H9 (cell line): ENCODE data around the gene SLC12A2. TPM values are rescaled to one million over a fixed set of nuclear protein-coding genes. Genes with fewer than 3 reads are reported as not detected.

Experiments
- DNase-seq: peaks from one replicate; pipeline ENCODE4 v3.0.0-alpha.2; 2017
- H2AFZ ChIP-seq: one replicate; pipeline ENCODE4 v1.6.1; 2013; ENCODE audit warnings: mild to moderate bottlenecking, low read length, control low read depth, moderate library complexity
- H2AK5ac ChIP-seq: 2 replicates; pipeline ENCODE4 v1.6.1; 2013; ENCODE audit warnings: low read length, control low read depth, mixed read lengths; ENCODE audit not compliant: insufficient read length
- H2BK120ac ChIP-seq: one replicate; pipeline ENCODE4 v1.6.1; 2013; ENCODE audit warnings: low read depth, mild to moderate bottlenecking, low read length, control low read depth, inconsistent platforms; ENCODE audit not compliant: poor library complexity, severe bottlenecking
- H2BK12ac ChIP-seq: 2 replicates; pipeline ENCODE4 v1.6.1; 2013; ENCODE audit warnings: low read length, control low read depth, mixed read lengths, low read depth; ENCODE audit not compliant: insufficient read length
- H2BK15ac ChIP-seq: 2 replicates; pipeline ENCODE4 v1.6.1; 2013; ENCODE audit warnings: low read depth, low read length, control low read depth
- H2BK20ac ChIP-seq: one replicate; pipeline ENCODE4 v1.6.1; 2013; ENCODE audit warnings: low read depth, mild to moderate bottlenecking, low read length, control low read depth, inconsistent platforms; ENCODE audit not compliant: poor library complexity, severe bottlenecking
- H2BK5ac ChIP-seq: 2 replicates; pipeline ENCODE4 v1.6.1; 2013; ENCODE audit warnings: low read length, control low read depth, mixed read lengths; ENCODE audit not compliant: insufficient read length
- H3K14ac ChIP-seq: 2 replicates; pipeline ENCODE4 v1.6.1; 2013; ENCODE audit warnings: low read length, control low read depth; ENCODE audit not compliant: insufficient read depth
- H3K18ac ChIP-seq: 2 replicates; pipeline ENCODE4 v1.6.1; 2013; ENCODE audit warnings: low read depth, mild to moderate bottlenecking, mixed read lengths, low read length, control low read depth; ENCODE audit not compliant: insufficient read length
- H3K23ac ChIP-seq: 2 replicates; pipeline ENCODE4 v1.6.1; 2013; ENCODE audit warnings: low read length, control low read depth, mixed read lengths, low read depth; ENCODE audit not compliant: insufficient read length
- H3K23me2 ChIP-seq: 2 replicates; pipeline ENCODE4 v1.6.1; 2013; ENCODE audit warnings: low read depth, mild to moderate bottlenecking, mixed read lengths, low read length, control low read depth; ENCODE audit not compliant: insufficient read length, poor library complexity, severe bottlenecking
- H3K27ac ChIP-seq: 2 replicates; pipeline ENCODE4 v1.5.1; 2013; ENCODE audit warnings: low read length, control low read depth, mixed read lengths, low read depth; ENCODE audit not compliant: insufficient read length
- H3K27me3 ChIP-seq: 2 replicates; pipeline ENCODE4 v1.6.1; 2013; ENCODE audit warnings: low read length, control low read depth, inconsistent platforms; ENCODE audit not compliant: insufficient read depth
- H3K4ac ChIP-seq: 2 replicates; pipeline ENCODE4 v1.6.1; 2013; ENCODE audit warnings: low read depth, mild to moderate bottlenecking, control low read depth, inconsistent platforms, low read length, moderate library complexity
- H3K4me1 ChIP-seq: 2 replicates; pipeline ENCODE4 v1.6.1; 2013; ENCODE audit warnings: low read length, control low read depth, inconsistent platforms; ENCODE audit not compliant: insufficient read depth
- H3K4me2 ChIP-seq: 2 replicates; pipeline ENCODE4 v1.6.1; 2013; ENCODE audit warnings: low read length, control low read depth, mixed read lengths; ENCODE audit not compliant: insufficient read length, insufficient read depth
- H3K56ac ChIP-seq: 2 replicates; pipeline ENCODE4 v1.6.1; 2013; ENCODE audit warnings: low read depth, mild to moderate bottlenecking, mixed read lengths, low read length, control low read depth; ENCODE audit not compliant: insufficient read length
- H3K79me1 ChIP-seq: 2 replicates; pipeline ENCODE4 v1.6.1; 2013; ENCODE audit warnings: low read depth, mild to moderate bottlenecking, moderate library complexity, low read length, control low read depth, inconsistent platforms; ENCODE audit not compliant: insufficient read depth, poor library complexity, severe bottlenecking
- H3K79me2 ChIP-seq: 2 replicates; pipeline ENCODE4 v1.6.1; 2013; ENCODE audit warnings: low read length, control low read depth, inconsistent platforms; ENCODE audit not compliant: insufficient read depth
- H3K9ac ChIP-seq: 2 replicates; pipeline ENCODE4 v1.6.1; 2013; ENCODE audit warnings: low read length, control low read depth, mixed read lengths; ENCODE audit not compliant: insufficient read length; ENCODE audit errors: extremely low read depth
- H3K9me3 ChIP-seq: one replicate; pipeline ENCODE4 v1.6.1; 2013; ENCODE audit warnings: low read depth, low read length, inconsistent platforms; ENCODE audit not compliant: control insufficient read depth
- H3T11ph ChIP-seq: one replicate; pipeline ENCODE4 v1.6.1; 2013; ENCODE audit warnings: mild to moderate bottlenecking, low read length, control low read depth, inconsistent platforms
- H4K20me1 ChIP-seq: one replicate; pipeline ENCODE4 v1.6.1; 2013; ENCODE audit not compliant: control insufficient read depth, insufficient read length, insufficient read depth
- H4K5ac ChIP-seq: 2 replicates; pipeline ENCODE4 v1.6.1; 2013; ENCODE audit warnings: low read depth, mild to moderate bottlenecking, mixed read lengths, low read length, control low read depth; ENCODE audit not compliant: insufficient read length
- H4K8ac ChIP-seq: replicated peaks from 2 replicates; pipeline ENCODE4 v1.6.1; 2013; ENCODE audit warnings: low read length, control low read depth, mixed read lengths, low read depth; ENCODE audit not compliant: insufficient read length
- H4K91ac ChIP-seq: 2 replicates; pipeline ENCODE4 v1.6.1; 2013; ENCODE audit warnings: low read depth, mild to moderate bottlenecking, moderate library complexity, mixed read lengths, low read length, control low read depth; ENCODE audit not compliant: insufficient read length
- H3K27ac Mint-ChIP-seq, 3 experiments: 2 replicates in 2 of 3; 3 replicates in 1 of 3; pipeline ENCODE4 v1.8.0; 2020 to 2021; ENCODE audit warnings: mixed read lengths in 3 of 3, mild to moderate bottlenecking in 1 of 3, moderate library complexity in 1 of 3
- H3K27me3 Mint-ChIP-seq: 2 replicates; pipeline ENCODE4 v1.8.0; 2021; ENCODE audit warnings: low read depth, mild to moderate bottlenecking, moderate library complexity, mixed read lengths
- H3K36me3 Mint-ChIP-seq, 3 experiments: 2 replicates in 2 of 3; 3 replicates in 1 of 3; pipeline ENCODE4 v1.8.0; 2020 to 2021; ENCODE audit warnings: low read depth in 3 of 3, mixed read lengths in 3 of 3; ENCODE audit not compliant: insufficient read depth in 1 of 3
- H3K4me1 Mint-ChIP-seq, 2 experiments: 2 replicates each; pipeline ENCODE4 v1.8.0; 2020; ENCODE audit warnings: mixed read lengths in 2 of 2
- H3K4me3 Mint-ChIP-seq, 2 experiments: 2 replicates in 1 of 2; 3 replicates in 1 of 2; pipeline ENCODE4 v1.8.0; 2020 to 2021; ENCODE audit warnings: mild to moderate bottlenecking in 2 of 2, mixed read lengths in 2 of 2, moderate library complexity in 1 of 2
- H3K9me3 Mint-ChIP-seq, 2 experiments: 2 replicates in 1 of 2; 3 replicates in 1 of 2; pipeline ENCODE4 v1.8.0; 2020; ENCODE audit warnings: mild to moderate bottlenecking in 2 of 2, mixed read lengths in 2 of 2, moderate library complexity in 1 of 2
- WGBS: extraction: QIAGEN DNeasy Blood & Tissue Kit; methylation state at CpG from one replicate; pipeline ENCODE4 v1.1.7; 2013; ENCODE audit warnings: missing lambda C conversion rate, low lambda C conversion rate, mixed read lengths; ENCODE audit not compliant: insufficient read length; ENCODE audit errors: extremely low coverage; 5-methylcytosine and 5-hydroxymethylcytosine counted together
- total RNA-seq: library from RNA; stranded (reverse); gene quantifications from 2 replicates; pipeline ENCODE4 v1.2.1, GENCODE V29; 2021
- TF ChIP-seq, protein P1 (sequence below): fragments of 200-600 bp; sonication (generic); conservative IDR thresholded peaks from 3 replicates; pipeline ENCODE4 v1.8.0; 2021; ENCODE audit warnings: antibody characterized with exemption, mild to moderate bottlenecking

SLC12A2 gene
- total RNA-seq, 1 experiment from 2014 or later = 17.9 TPM

DNA sequence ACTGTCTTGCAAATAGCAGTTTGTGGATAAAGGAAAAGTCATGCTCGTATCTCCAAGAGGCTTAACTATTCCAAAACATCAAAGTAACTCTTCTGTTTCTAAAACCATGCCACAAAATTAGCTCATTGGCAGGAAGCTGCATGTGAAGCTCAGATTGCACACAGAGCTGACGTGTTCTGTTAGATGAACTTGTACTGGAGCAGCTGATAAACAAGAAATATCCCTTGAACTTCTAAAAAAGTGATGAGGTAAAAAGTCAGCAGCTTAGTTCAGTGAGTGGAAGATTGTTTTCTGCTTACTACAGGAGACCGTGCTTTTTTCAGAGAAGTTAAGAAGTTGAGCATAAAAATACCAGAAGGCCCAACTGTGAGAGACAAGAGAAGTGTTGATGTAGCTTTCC lies 113.2 kb downstream of the SLC12A2 start:
- H3K23ac ChIP-seq = no peak overlapping the region
- H4K20me1 ChIP-seq = no peaks in the 10 kb centered on the region
- no peak for DNase-seq
- no peak overlapping the region for H2BK5ac ChIP-seq
- H2BK120ac ChIP-seq = no peak overlapping the region
- peaks cover 18% of the 10 kb centered on the region for H3K27me3 Mint-ChIP-seq
- H3K9me3 Mint-ChIP-seq = no peaks in the 10 kb centered on the region
- H3K4me3 Mint-ChIP-seq = no peak overlapping the region
- no CpG with 5 or more reads among the region's 3 CpGs for WGBS
- no peaks in the 10 kb centered on the region for H3K9me3 ChIP-seq
- H3K27ac Mint-ChIP-seq = no peak overlapping the region
- no peaks in the 10 kb centered on the region for H3K36me3 Mint-ChIP-seq
- H3K4me2 ChIP-seq = no peak overlapping the region
- H2BK15ac ChIP-seq = no peak overlapping the region
- no peaks in the 10 kb centered on the region for H3K79me2 ChIP-seq
- H4K5ac ChIP-seq = no peak overlapping the region
- 0 out of 2 replicates have a peak, but pooled peaks cover 3% of the 10 kb centered on the region for H3K4me1 ChIP-seq
- H3K18ac ChIP-seq = no peak overlapping the region
- no peak overlapping the region for H4K91ac ChIP-seq
- H2BK12ac ChIP-seq = no peak overlapping the region
- H3K23me2 ChIP-seq = no peaks in the 10 kb centered on the region
- H3K9ac ChIP-seq = no peak overlapping the region
- H3K79me1 ChIP-seq = no peaks in the 10 kb centered on the region
- no peak overlapping the region for H4K8ac ChIP-seq
- no peak overlapping the region for H3K56ac ChIP-seq
- TF ChIP-seq, protein P1, sequence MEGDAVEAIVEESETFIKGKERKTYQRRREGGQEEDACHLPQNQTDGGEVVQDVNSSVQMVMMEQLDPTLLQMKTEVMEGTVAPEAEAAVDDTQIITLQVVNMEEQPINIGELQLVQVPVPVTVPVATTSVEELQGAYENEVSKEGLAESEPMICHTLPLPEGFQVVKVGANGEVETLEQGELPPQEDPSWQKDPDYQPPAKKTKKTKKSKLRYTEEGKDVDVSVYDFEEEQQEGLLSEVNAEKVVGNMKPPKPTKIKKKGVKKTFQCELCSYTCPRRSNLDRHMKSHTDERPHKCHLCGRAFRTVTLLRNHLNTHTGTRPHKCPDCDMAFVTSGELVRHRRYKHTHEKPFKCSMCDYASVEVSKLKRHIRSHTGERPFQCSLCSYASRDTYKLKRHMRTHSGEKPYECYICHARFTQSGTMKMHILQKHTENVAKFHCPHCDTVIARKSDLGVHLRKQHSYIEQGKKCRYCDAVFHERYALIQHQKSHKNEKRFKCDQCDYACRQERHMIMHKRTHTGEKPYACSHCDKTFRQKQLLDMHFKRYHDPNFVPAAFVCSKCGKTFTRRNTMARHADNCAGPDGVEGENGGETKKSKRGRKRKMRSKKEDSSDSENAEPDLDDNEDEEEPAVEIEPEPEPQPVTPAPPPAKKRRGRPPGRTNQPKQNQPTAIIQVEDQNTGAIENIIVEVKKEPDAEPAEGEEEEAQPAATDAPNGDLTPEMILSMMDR = no peak
- no peak overlapping the region for H2BK20ac ChIP-seq
- no peak overlapping the region for H3T11ph ChIP-seq
- H2AFZ ChIP-seq = no peak overlapping the region
- H2AK5ac ChIP-seq = no peak overlapping the region
- H3K27me3 ChIP-seq = no peaks in the 10 kb centered on the region
- H3K4ac ChIP-seq = no peak overlapping the region
- H3K14ac ChIP-seq = no peak overlapping the region
- H3K27ac ChIP-seq = no peak overlapping the region
- H3K4me1 Mint-ChIP-seq = peaks cover 10 to 11% of the 10 kb centered on the region in 2 experiments
